ENCODE data around the gene PHTF1. TPM values are rescaled to one million over a fixed set of nuclear protein-coding genes. Genes with fewer than 3 reads are reported as not detected.

The PHTF1 gene
- total RNA-seq, 1 experiment from 2014 or later: 61.2 TPM

DNA sequence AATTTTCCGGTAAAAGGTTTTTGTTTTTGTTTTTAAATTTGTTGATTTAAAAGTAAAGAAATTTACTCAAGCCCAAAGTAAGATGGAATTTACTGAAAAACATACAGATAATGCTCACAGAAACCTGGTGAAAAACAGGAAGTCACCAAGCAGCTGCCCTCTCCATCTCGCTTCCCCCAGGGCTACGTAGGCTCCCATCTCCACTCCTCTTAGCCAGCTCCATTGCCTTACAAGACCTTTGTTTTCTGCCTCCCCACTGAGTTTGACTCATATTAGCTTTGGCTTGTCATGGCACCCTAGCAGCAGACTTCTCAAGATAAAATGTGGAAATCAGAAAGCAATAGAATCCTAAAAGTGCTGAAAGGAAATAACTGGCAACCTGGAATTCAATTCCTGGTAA lies 57.9 kb downstream of the PHTF1 start:
- POLR2A ChIA-PET (ENCODE audit: unreplicated experiment): no interaction called here
- intact Hi-C loops (cut with micrococcal nuclease; ENCODE audit: unreplicated experiment): no loop called here
- BruUV-seq (replicated peaks): no TSS peak

DNA sequence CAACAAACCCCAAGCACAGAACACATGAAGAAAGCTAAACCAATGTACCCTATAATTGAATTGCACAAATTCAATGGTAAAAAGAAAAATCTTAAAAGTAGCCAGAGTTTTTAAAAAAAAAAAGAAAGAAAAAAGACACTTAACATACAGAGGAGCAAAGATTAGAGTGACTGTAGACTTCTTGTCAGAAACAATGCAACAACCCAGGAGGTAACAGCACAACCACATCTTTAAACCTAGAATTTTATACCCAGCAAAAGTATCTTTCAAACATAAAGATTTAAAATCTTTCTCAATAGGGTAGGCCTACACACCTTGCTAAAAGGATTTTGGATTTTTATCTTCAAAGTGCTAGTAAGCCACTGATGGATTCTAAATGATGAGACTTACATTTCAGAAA lies 64.4 kb downstream of the PHTF1 start:
- H3K9me3 ChIP-seq (ENCODE audit: insufficient read depth, low read depth): peaks cover 12% of the 10 kb centered on the region; the same call in 1 of the 2 replicates
- H3K79me2 ChIP-seq (ENCODE audit: low read depth): no peaks in the 10 kb centered on the region
- TF ChIP-seq EZH2 (IDR thresholded peaks at IDR 0.05; ENCODE audit: low read depth): no peak
- no peak for TF ChIP-seq CTCF (conservative IDR thresholded peaks at IDR 0.05)

More for the DNA sequence above, 57.9 kb downstream of the PHTF1 start:
- CTCF ChIA-PET: no interaction called here
- H3K79me2 ChIP-seq (ENCODE audit: low read depth): no peaks in the 10 kb centered on the region
- H3F3A ChIP-seq (ENCODE audit: insufficient read depth, low read depth): no peaks in the 10 kb centered on the region
- no peaks in the 10 kb centered on the region for H4K20me1 ChIP-seq (ENCODE audit: insufficient read depth)
- H3K4me1 ChIP-seq (replicated peaks; ENCODE audit: insufficient read depth): no peaks in the 10 kb centered on the region
- no peaks in the 10 kb centered on the region for H3K9me3 ChIP-seq (ENCODE audit: insufficient read depth, low read depth)
- no peak overlapping the region for H2AFZ ChIP-seq
- H3K27ac ChIP-seq: no peak overlapping the region
- H3K4me3 ChIP-seq: no peak overlapping the region
- H3K36me3 ChIP-seq (ENCODE audit: low read depth): peaks cover 15% of the 10 kb centered on the region; the same call in 1 of the 2 replicates
- no peak overlapping the region for H3K4me2 ChIP-seq
- no peaks in the 10 kb centered on the region for H3K27me3 ChIP-seq (ENCODE audit: insufficient read depth, low read depth)
- no peak for TF ChIP-seq EZH2 (IDR thresholded peaks at IDR 0.05; ENCODE audit: low read depth)
- no peak for TF ChIP-seq CTCF (conservative IDR thresholded peaks at IDR 0.05)
- no peak for DNase-seq
- no peaks in the 10 kb centered on the region for H3K9me2 ChIP-seq (ENCODE audit: insufficient read depth)

GRCh38 chr1:113692824-113693431 lies 66.4 kb downstream of the PHTF1 start:
- intact Hi-C loops (cut with micrococcal nuclease; ENCODE audit: unreplicated experiment): no loop called here
- H2AFZ ChIP-seq: no peak overlapping the region
- POLR2A ChIA-PET (ENCODE audit: unreplicated experiment): interaction anchor here (0.7 kb wide), 1 partner anchor 200 kb away, joined by 5 read pairs; no protein-coding TSS in a partner anchor
- no peaks in the 10 kb centered on the region for H3K4me1 ChIP-seq (replicated peaks; ENCODE audit: insufficient read depth)
- H3K36me3 ChIP-seq (ENCODE audit: low read depth): peaks cover 23% of the 10 kb centered on the region; the same call in 1 of the 2 replicates
- BruUV-seq (replicated peaks): no TSS peak
- no peaks in the 10 kb centered on the region for H3K27me3 ChIP-seq (ENCODE audit: insufficient read depth, low read depth)
- no peaks in the 10 kb centered on the region for H3F3A ChIP-seq (ENCODE audit: insufficient read depth, low read depth)
- TF ChIP-seq EZH2 (IDR thresholded peaks at IDR 0.05; ENCODE audit: low read depth) (no peak), CTCF (conservative IDR thresholded peaks at IDR 0.05) (no peak)
- CTCF ChIA-PET: interaction anchor here (0.6 kb wide), 1 partner anchor 564 kb away, joined by 3 read pairs; no protein-coding TSS in a partner anchor
- H4K20me1 ChIP-seq (ENCODE audit: insufficient read depth): no peaks in the 10 kb centered on the region
- H3K27ac ChIP-seq: no peak overlapping the region
- H3K79me2 ChIP-seq (ENCODE audit: low read depth): no peaks in the 10 kb centered on the region
- no peaks in the 10 kb centered on the region for H3K9me2 ChIP-seq (ENCODE audit: insufficient read depth)
- no peak overlapping the region for H3K4me3 ChIP-seq
- DNase-seq: no peak
- H3K9me3 ChIP-seq (ENCODE audit: insufficient read depth, low read depth): peaks cover 12% of the 10 kb centered on the region; the same call in 1 of the 2 replicates
- no peak overlapping the region for H3K4me2 ChIP-seq

More for the DNA sequence above, 64.4 kb downstream of the PHTF1 start:
- Histone ChIP-seq H2AFZ (no peak overlapping the region), H3K4me1 (replicated peaks; ENCODE audit: insufficient read depth) (no peaks in the 10 kb centered on the region), H3K4me3 (no peak overlapping the region), H3K36me3 (ENCODE audit: low read depth) (peaks cover 23% of the 10 kb centered on the region; the same call in 1 of the 2 replicates), H3F3A (ENCODE audit: insufficient read depth, low read depth) (no peaks in the 10 kb centered on the region), H3K27me3 (ENCODE audit: insufficient read depth, low read depth) (no peaks in the 10 kb centered on the region), H3K4me2 (no peak overlapping the region), H4K20me1 (ENCODE audit: insufficient read depth) (no peaks in the 10 kb centered on the region), H3K9me2 (ENCODE audit: insufficient read depth) (no peaks in the 10 kb centered on the region), H3K27ac (no peak overlapping the region)
- no TSS peak for BruUV-seq (replicated peaks)
- no peak for DNase-seq
- ChIA-PET CTCF (no interaction called here), POLR2A (ENCODE audit: unreplicated experiment) (no interaction called here)
- intact Hi-C loops (cut with micrococcal nuclease; ENCODE audit: unreplicated experiment): no loop called here
